ENCODE measurements around the gene CCDC112.
A peak's percentile ranks its signal among the peaks of the same experiment; 100 is the strongest.
"Not testable (repeated sequence)": the region's sequence is repeated elsewhere in the genome, so short reads cannot be mapped to it uniquely, and the experiment has no call there.

CCDC112 gene

GRCh38 chr5:115296124-115297022, at the start of gene CCDC112:
TSS of gene CCDC112 (minus strand) at chr5:115296654. CDS start at chr5:115296543, 111 bp downstream.
- peak; percentile 26 to 86 for DNase-seq

DNA sequence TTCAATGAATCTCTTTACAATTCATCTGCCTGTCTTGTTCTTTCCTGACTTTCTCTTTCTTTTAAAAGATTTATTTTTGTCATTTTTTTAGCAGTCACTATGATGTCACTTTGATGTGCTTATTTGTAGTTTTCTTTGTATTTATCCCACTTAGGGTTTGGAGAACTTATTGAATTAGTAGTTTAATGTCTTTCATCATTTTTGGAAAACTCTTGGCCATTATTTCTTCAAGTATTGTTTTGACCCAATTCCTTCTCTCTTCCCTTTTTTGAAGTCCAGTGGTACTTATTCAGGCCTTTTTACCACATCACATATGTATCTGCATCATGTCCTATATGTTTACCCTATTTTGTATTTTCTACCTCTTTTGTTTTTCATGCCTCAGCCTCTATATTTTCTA, 48.9 kb upstream of the CCDC112 start:
- no peak for DNase-seq

- DNase-seq = no peak
Measured at GRCh38 chr5:115343855-115344254, 47.4 kb upstream of the CCDC112 start.

- DNase-seq = no peak
Measured at GRCh38 chr5:115342590-115343377, 46.3 kb upstream of the CCDC112 start.

GRCh38 chr5:115341745-115342144, 45.3 kb upstream of the CCDC112 start:
- DNase-seq = no peak

DNA sequence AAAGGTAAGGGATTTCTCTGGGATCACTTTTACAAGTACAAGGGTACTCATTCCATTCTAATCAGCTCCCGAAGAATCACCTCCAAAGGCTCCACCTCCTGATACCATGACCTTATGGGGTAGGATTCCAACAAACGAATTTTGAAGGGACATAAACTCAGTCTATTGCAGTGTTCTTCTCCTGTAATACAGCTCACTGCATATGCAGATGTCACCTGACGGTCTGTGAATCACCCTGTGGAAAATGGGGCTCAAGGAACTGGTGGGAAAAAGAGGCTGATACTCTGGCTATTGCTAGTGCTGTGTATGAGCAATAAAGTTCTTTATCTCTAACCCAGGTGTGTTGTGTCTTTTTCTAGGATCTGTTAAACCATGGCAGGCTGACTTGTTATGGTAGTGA, 42.4 kb upstream of the CCDC112 start:
- DNase-seq = no peak

- DNase-seq = no peak
Measured at GRCh38 chr5:115337882-115338281, 41.4 kb upstream of the CCDC112 start.

DNA sequence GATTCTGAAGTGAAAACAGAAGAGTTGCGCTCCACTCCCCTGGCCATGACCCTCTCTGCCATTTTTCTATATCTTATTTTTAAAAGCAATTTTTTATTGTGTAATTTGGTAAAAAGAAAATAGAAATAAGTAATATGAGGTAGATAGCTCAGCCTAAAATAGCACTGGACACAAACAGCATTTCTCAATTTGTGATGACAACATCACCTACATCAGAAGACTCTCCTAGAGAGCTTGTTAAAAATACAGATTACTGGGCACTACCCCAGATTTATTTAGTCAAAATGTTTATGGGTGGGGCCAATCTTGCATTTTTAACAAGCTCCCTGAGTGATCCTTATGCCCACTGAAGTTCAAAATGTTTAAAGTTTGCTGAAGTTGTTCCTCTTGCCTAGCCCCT, 40.5 kb upstream of the CCDC112 start:
- DNase-seq = no peak

DNA sequence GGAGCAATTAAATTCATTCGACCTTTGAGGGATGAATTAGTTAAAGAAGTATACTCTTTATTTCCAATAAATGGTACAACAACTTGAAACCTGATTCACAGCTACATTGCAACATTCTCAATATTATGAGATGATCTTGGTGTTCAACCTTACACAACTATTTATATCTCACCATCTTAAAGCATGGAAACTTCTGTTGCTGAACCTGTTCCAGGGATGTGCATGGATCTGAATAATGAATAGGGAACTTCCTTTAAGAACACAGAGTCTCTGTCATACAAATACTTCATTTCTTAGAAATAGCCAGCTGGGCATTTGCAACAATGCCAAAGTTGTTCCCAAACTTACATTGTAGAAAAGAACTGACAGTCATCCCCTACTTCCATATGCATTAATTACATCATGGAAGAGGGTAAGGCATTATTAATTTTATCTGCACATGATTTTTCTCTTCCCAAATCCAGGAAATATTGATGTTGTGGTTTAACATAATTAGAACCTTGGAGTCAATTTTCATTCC, 39.8 kb upstream of the CCDC112 start:
- no peak for DNase-seq

GRCh38 chr5:115335301-115335700, 38.8 kb upstream of the CCDC112 start:
- DNase-seq = no peak

GRCh38 chr5:115333164-115333563, 36.7 kb upstream of the CCDC112 start:
- no peak for DNase-seq

GRCh38 chr5:115330830-115331229, 34.4 kb upstream of the CCDC112 start:
- no peak for DNase-seq

GRCh38 chr5:115329475-115329874, 33.0 kb upstream of the CCDC112 start:
- no peak for DNase-seq

- DNase-seq = not testable (repeated sequence)
Measured at GRCh38 chr5:115328617-115329274, 32.3 kb upstream of the CCDC112 start.

GRCh38 chr5:115325296-115325959, 29.0 kb upstream of the CCDC112 start:
- DNase-seq = no peak

- no peak for DNase-seq
Measured at GRCh38 chr5:115324021-115324420, 27.6 kb upstream of the CCDC112 start.

DNA sequence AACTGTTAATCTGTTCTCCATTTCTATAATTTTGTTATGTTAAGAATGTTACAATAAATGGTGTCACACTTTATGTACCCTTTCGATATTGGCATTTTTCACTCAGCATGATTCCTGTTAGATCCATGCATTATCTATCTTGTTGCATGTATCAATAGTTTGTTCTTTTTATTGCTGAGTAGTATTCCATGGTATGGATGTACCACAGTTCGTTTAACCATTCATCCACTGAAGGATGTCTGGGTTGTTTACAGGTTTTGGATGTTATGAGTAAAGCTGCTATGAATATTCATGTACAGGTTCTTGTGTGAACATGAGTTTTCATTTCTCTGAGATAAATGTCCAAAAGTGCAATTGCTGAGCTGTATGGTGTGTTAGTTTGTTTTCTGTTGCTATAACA, 26.3 kb upstream of the CCDC112 start:
- no peak for DNase-seq

DNA sequence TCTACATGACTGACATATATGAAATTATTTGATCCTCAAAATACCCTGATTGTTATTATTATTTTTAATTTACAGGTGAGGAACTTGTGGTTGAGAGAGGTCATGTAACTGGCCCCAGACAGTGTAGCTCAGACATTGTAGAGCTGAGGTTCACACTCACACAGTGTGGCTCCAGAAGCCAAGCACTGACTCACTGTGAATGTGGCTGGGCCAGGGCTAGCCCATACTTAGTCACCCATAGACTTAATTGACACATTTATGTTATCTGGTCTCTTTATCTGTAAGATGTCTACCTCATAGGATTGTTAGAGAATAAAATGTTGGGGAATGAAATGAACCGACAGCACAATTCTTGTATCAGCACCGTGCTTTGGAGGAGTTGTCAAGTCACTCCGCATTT, 24.9 kb upstream of the CCDC112 start:
- no peak for DNase-seq

GRCh38 chr5:115320515-115320914, 24.1 kb upstream of the CCDC112 start:
- no peak for DNase-seq

- no peak for DNase-seq
Measured at GRCh38 chr5:115320006-115320405, 23.6 kb upstream of the CCDC112 start.

GRCh38 chr5:115319007-115319406, 22.6 kb upstream of the CCDC112 start:
- DNase-seq = no peak

DNA sequence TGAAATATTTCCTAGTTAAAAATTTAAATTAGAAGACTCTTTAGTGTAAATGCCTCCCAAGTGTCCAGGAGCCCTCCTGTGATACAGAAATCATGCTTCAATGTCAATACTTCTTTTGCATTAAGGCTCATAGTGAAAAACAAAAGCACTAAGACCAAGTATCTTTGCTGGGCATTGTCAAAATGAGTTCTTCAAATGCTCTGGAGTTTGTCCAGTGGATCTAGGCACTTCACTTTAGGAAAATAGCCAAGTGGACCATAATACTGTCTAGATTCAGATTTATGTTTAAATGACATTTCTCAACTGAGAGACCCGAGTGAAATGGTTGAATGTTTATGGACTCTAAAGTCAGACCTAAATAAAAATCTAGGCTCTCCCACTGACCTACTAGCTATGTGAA, 21.3 kb upstream of the CCDC112 start:
- no peak for DNase-seq

DNA sequence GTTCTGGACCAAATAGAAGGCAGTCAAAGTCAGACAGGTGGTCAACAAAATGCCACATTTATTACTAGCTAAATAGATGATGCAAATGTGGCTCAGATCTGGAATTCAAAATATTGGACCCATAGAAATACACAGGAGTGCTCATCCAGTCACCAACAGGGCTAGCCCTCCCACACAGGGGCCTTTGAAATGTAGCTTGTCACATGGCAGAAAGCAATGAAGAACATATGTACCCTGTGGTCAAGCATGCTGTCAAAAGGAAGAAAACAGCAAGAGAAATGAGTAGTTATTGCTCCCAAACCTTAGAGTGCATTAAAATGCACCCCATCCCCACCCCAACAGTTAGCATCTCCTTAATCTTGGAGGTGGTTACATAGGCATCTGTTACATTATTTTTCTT, 20.9 kb upstream of the CCDC112 start:
- no peak for DNase-seq
